Forelimb muscle (tissue), 1 donor: ENCODE results near the gene TTC23. TPM values are rescaled to one million over a fixed set of nuclear protein-coding genes. Genes with fewer than 3 reads are reported as not detected.

Experiments
- polyA plus RNA-seq: library from polyadenylated mRNA; unstranded; fragments of 120-200 nt; gene quantifications from one replicate; pipeline ENCODE4 v1.2.1, GENCODE V29; 2013; ENCODE audit not compliant: insufficient read length

Gene TTC23
- polyA plus RNA-seq, 1 donor: 19.3 TPM

Other genes starting within 250 kb of the TTC23 start
- 0.89 TPM for gene PGPEP1L, start 241.8 kb downstream of the TTC23 start, polyA plus RNA-seq
- 89.3 TPM for gene SYNM, start 144.5 kb downstream of the TTC23 start, polyA plus RNA-seq
- gene LRRC28, start 1.9 kb upstream of the TTC23 start, polyA plus RNA-seq: 18.7 TPM